H1 (cell line): Measurements from ENCODE around the gene CFAP44. TPM values are rescaled to one million over a fixed set of nuclear protein-coding genes. Genes with fewer than 3 reads are reported as not detected.

Source experiments
- CTCF ChIA-PET: fragments of 300-600 bp; sonication (Branson Sonifier 250); formaldehyde crosslinking; loops from one replicate; lab custom pipeline; 2021; ENCODE audit not compliant: partially characterized antibody; lab: Charles Lee
- POLR2A ChIA-PET: fragments of 300-600 bp; sonication (Branson Sonifier 250); formaldehyde crosslinking; loops from one replicate; lab custom pipeline; 2021; ENCODE audit warnings: inconsistent platforms; ENCODE audit not compliant: partially characterized antibody; lab: Charles Lee
- DNase-seq, 2 experiments: peaks; one replicate each; pipeline versions ENCODE4 v3.0.0 to v3.0.0-alpha.2; 2010 to 2022; ENCODE audit warnings: low spot score in 2 of 2, low read depth in 1 of 2, mixed read lengths in 1 of 2
- FAIRE-seq: peaks from 2 replicates; lab custom pipeline; 2011; peaks lifted over from hg19 to GRCh38; lab: Jason Lieb, UNC
- H2AFZ ChIP-seq: 2 replicates; pipeline ENCODE4 v1.8.1; 2012; ENCODE audit warnings: low read length, inconsistent platforms
- H2AK5ac ChIP-seq: 2 replicates; pipeline ENCODE4 v1.6.1; 2013; ENCODE audit warnings: low read depth, low read length
- H2BK120ac ChIP-seq: replicated peaks from 2 replicates; pipeline ENCODE3; 2013; ENCODE audit warnings: low read depth, low read length, inconsistent platforms
- H2BK12ac ChIP-seq: 2 replicates; pipeline ENCODE4 v1.6.1; 2013; ENCODE audit warnings: low read depth, low read length
- H2BK15ac ChIP-seq: 2 replicates; pipeline ENCODE4 v1.6.1; 2013; ENCODE audit warnings: low read length
- H2BK20ac ChIP-seq: 2 replicates; pipeline ENCODE4 v1.6.1; 2013; ENCODE audit warnings: low read length
- H2BK5ac ChIP-seq: 2 replicates; pipeline ENCODE4 v1.6.1; 2013; ENCODE audit warnings: low read depth, low read length
- H3K14ac ChIP-seq: 2 replicates; pipeline ENCODE4 v1.6.1; 2013; ENCODE audit warnings: inconsistent platforms; ENCODE audit not compliant: insufficient read length
- H3K18ac ChIP-seq: 2 replicates; pipeline ENCODE4 v1.6.1; 2013; ENCODE audit warnings: low read length; ENCODE audit errors: extremely low read depth
- H3K23ac ChIP-seq: 2 replicates; pipeline ENCODE4 v1.6.1; 2013; ENCODE audit warnings: inconsistent platforms; ENCODE audit not compliant: insufficient read length
- H3K23me2 ChIP-seq: 2 replicates; pipeline ENCODE4 v1.6.1; 2013; ENCODE audit warnings: low read depth, low read length
- H3K27ac ChIP-seq: 2 replicates; pipeline ENCODE4 v1.6.1; 2011; ENCODE audit warnings: low read depth, low read length, inconsistent platforms
- H3K27me3 ChIP-seq, 4 experiments: replicated peaks in 1 of 4; 1 replicate in 1 of 4; 2 replicates in 3 of 4; pipeline versions ENCODE4 v1.6.1 to v1.8.1; 2011 to 2013; ENCODE audit warnings: low read length in 3 of 4, mild to moderate bottlenecking in 3 of 4, inconsistent platforms in 2 of 4, mixed read lengths in 2 of 4, moderate library complexity in 1 of 4; ENCODE audit not compliant: control insufficient read depth in 3 of 4, insufficient read depth in 3 of 4; ENCODE audit errors: extremely low read depth in 1 of 4
- H3K36me3 ChIP-seq, 4 experiments: 2 replicates each; pipeline versions ENCODE4 v1.6.1 to v1.8.1; 2011 to 2013; ENCODE audit warnings: mild to moderate bottlenecking in 4 of 4, low read length in 3 of 4, moderate library complexity in 2 of 4, control low read depth in 1 of 4, inconsistent platforms in 1 of 4; ENCODE audit not compliant: insufficient read depth in 4 of 4, control insufficient read depth in 2 of 4
- H3K4ac ChIP-seq: replicated peaks from 2 replicates; pipeline ENCODE3; 2013; ENCODE audit warnings: low read length, low read depth, mixed read lengths, inconsistent platforms; ENCODE audit not compliant: insufficient read length
- H3K4me1 ChIP-seq, 4 experiments: replicated peaks in 1 of 4; 1 replicate in 1 of 4; 2 replicates in 3 of 4; pipeline versions ENCODE4 v1.6.1 to v1.8.1; 2011 to 2013; ENCODE audit warnings: low read length in 3 of 4, inconsistent platforms in 2 of 4, mixed read lengths in 1 of 4; ENCODE audit not compliant: insufficient read depth in 4 of 4, control insufficient read depth in 3 of 4
- H3K4me2 ChIP-seq, 2 experiments: 2 replicates each; pipeline versions ENCODE4 v1.6.1 to v1.8.1; 2011 to 2013; ENCODE audit warnings: low read depth in 2 of 2, low read length in 2 of 2, control low read depth in 1 of 2, inconsistent platforms in 1 of 2, mild to moderate bottlenecking in 1 of 2; ENCODE audit not compliant: insufficient read depth in 1 of 2
- H3K4me3 ChIP-seq, 4 experiments: fragments of 200-600, 300-600 bp in 1 of 4; sonication (generic), shearing (Covaris generic), sonication (Bioruptor Twin) in 1 of 4; 2 replicates each; pipeline versions ENCODE4 v1.5.1 to v1.8.1; 2011 to 2016; ENCODE audit warnings: low read length in 4 of 4, low read depth in 3 of 4, control low read depth in 2 of 4, inconsistent platforms in 2 of 4, mild to moderate bottlenecking in 2 of 4, mixed read lengths in 1 of 4, moderate library complexity in 1 of 4; ENCODE audit not compliant: insufficient read depth in 2 of 4; ENCODE audit errors: extremely low read depth in 1 of 4
- H3K56ac ChIP-seq: replicated peaks from 2 replicates; pipeline ENCODE3; 2013; ENCODE audit warnings: low read depth, mild to moderate bottlenecking, mixed read lengths, low read length, inconsistent platforms; ENCODE audit not compliant: insufficient read length
- H3K79me1 ChIP-seq: 2 replicates; pipeline ENCODE4 v1.6.1; 2013; ENCODE audit warnings: low read depth, low read length, control low read depth
- H3K79me2 ChIP-seq, 2 experiments: 2 replicates each; pipeline versions ENCODE4 v1.6.1 to v1.8.1; 2012 to 2013; ENCODE audit warnings: low read length in 2 of 2, mild to moderate bottlenecking in 2 of 2, inconsistent platforms in 1 of 2; ENCODE audit not compliant: insufficient read depth in 2 of 2, control insufficient read depth in 1 of 2
- H3K9ac ChIP-seq, 4 experiments: replicated peaks in 1 of 4; 1 replicate in 1 of 4; 2 replicates in 3 of 4; pipeline versions ENCODE4 v1.6.1 to v1.8.1; 2011 to 2013; ENCODE audit warnings: low read depth in 3 of 4, low read length in 3 of 4, control low read depth in 2 of 4, mild to moderate bottlenecking in 2 of 4, moderate library complexity in 2 of 4, inconsistent platforms in 1 of 4; ENCODE audit errors: extremely low read depth in 1 of 4
- H3K9me3 ChIP-seq, 2 experiments: 2 replicates each; pipeline versions ENCODE4 v1.6.1 to v1.8.1; 2012 to 2013; ENCODE audit warnings: mild to moderate bottlenecking in 2 of 2, moderate library complexity in 2 of 2, control low read depth in 1 of 2, inconsistent platforms in 1 of 2, low read depth in 1 of 2, low read length in 1 of 2, mixed read lengths in 1 of 2; ENCODE audit not compliant: insufficient read depth in 2 of 2
- H4K20me1 ChIP-seq, 2 experiments: replicated peaks in 1 of 2; 2 replicates each; pipeline versions ENCODE3 to v1.8.1; 2011 to 2013; ENCODE audit warnings: inconsistent platforms in 2 of 2, low read length in 2 of 2, mild to moderate bottlenecking in 1 of 2; ENCODE audit not compliant: insufficient read depth in 2 of 2, control insufficient read depth in 1 of 2
- H4K5ac ChIP-seq: 2 replicates; pipeline ENCODE4 v1.6.1; 2013; ENCODE audit warnings: low read length, low read depth, mixed read lengths, inconsistent platforms; ENCODE audit not compliant: insufficient read length
- H4K8ac ChIP-seq: 2 replicates; pipeline ENCODE4 v1.8.0; 2013; ENCODE audit warnings: mild to moderate bottlenecking, moderate library complexity, low read length, inconsistent platforms; ENCODE audit not compliant: insufficient read depth; ENCODE audit errors: extremely low read depth
- H4K91ac ChIP-seq: replicated peaks from 2 replicates; pipeline ENCODE3; 2013; ENCODE audit warnings: low read length, mixed read lengths, inconsistent platforms; ENCODE audit not compliant: insufficient read length
- BRCA1 ChIP-seq: IDR thresholded peaks from 2 replicates; pipeline ENCODE4 v1.6.1; 2012; ENCODE audit warnings: low read depth, low read length, improper control_type of control experiment
- CHD2 ChIP-seq: IDR thresholded peaks from 2 replicates; pipeline ENCODE4 v1.6.1; 2012; ENCODE audit warnings: low read length, improper control_type of control experiment
- E2F6 ChIP-seq: IDR thresholded peaks from 2 replicates; pipeline ENCODE4 v1.6.1; 2012; ENCODE audit warnings: inconsistent platforms
- EZH2 ChIP-seq: fragments of 200-600 bp; sonication (generic); IDR thresholded peaks from 2 replicates; pipeline ENCODE4 v1.7.1; 2012; ENCODE audit warnings: low read depth, mild to moderate bottlenecking, moderate library complexity, low read length, inconsistent platforms; ENCODE audit not compliant: severe bottlenecking
- HDAC6 ChIP-seq: IDR thresholded peaks from one replicate; pipeline ENCODE4 v1.7.1; 2012; ENCODE audit warnings: low read depth, mild to moderate bottlenecking, inconsistent platforms, low read length, moderate library complexity
- KDM4A ChIP-seq: IDR thresholded peaks from one replicate; pipeline ENCODE4 v1.7.1; 2012; ENCODE audit warnings: low read depth, mild to moderate bottlenecking, moderate library complexity, low read length, inconsistent platforms; ENCODE audit not compliant: severe bottlenecking
- NRF1 ChIP-seq: IDR thresholded peaks from 2 replicates; pipeline ENCODE4 v1.6.1; 2011; ENCODE audit warnings: mild to moderate bottlenecking, low read depth, low read length, improper control_type of control experiment
- SIN3A ChIP-seq, 2 experiments: IDR thresholded peaks in 1 of 2; conservative IDR thresholded peaks in 1 of 2; 2 replicates each; pipeline ENCODE4 v1.6.1; 2011 to 2012; ENCODE audit warnings: low read length in 2 of 2, improper control_type of control experiment in 1 of 2, low read depth in 1 of 2, mild to moderate bottlenecking in 1 of 2
- SIX5 ChIP-seq: IDR thresholded peaks from 2 replicates; pipeline ENCODE4 v1.6.1; 2011; ENCODE audit warnings: mild to moderate bottlenecking, low read depth, low read length
- SUZ12 ChIP-seq: fragments of 200-600 bp; sonication (generic); IDR thresholded peaks from 2 replicates; pipeline ENCODE4 v1.6.1; 2012; ENCODE audit warnings: mild to moderate bottlenecking, inconsistent platforms, low read length, moderate library complexity, mixed read lengths
- USF2 ChIP-seq: IDR thresholded peaks from 2 replicates; pipeline ENCODE4 v1.6.1; 2011; ENCODE audit warnings: low read length, improper control_type of control experiment
- YY1 ChIP-seq: IDR thresholded peaks from 2 replicates; pipeline ENCODE4 v1.6.1; 2011; ENCODE audit warnings: low read depth, mild to moderate bottlenecking, low read length
- WGBS, 2 experiments: shearing (Covaris generic) in 1 of 2; methylation state at CpG; one replicate each; pipeline versions ENCODE4 v1.1.6 to v1.1.7; 2013 to 2015; ENCODE audit warnings: low lambda C conversion rate in 2 of 2, mixed read lengths in 2 of 2, inconsistent platforms in 1 of 2, low coverage in 1 of 2, missing lambda C conversion rate in 1 of 2; ENCODE audit not compliant: insufficient replicate concordance in 2 of 2, insufficient coverage in 1 of 2, insufficient read length in 1 of 2; ENCODE audit errors: extremely low coverage in 1 of 2, missing lambda C conversion rate in 1 of 2; 5-methylcytosine and 5-hydroxymethylcytosine counted together
- polyA plus RNA-seq, 7 experiments: library from polyadenylated mRNA; depleted of rRNA in 3 of 7; stranded (reverse) in 5 of 7; unstranded in 2 of 7; fragments of >200 nt in 5 of 7; fragments of 200-250 nt in 2 of 7; gene quantifications; 1 replicate in 5 of 7; 2 replicates in 1 of 7; 4 replicates in 1 of 7; pipeline versions ENCODE4 v1.2.1 to v1.2.3, GENCODE V29; 2011 to 2013; ENCODE audit warnings: missing spikeins in 2 of 7, mixed read lengths in 2 of 7
- total RNA-seq: library from RNA; stranded (reverse); fragmentation: NEBNext Ultra II Directional; extraction: Animal tissue kit (Norgen Biotek cat#: 25700); gene quantifications from 2 replicates; pipeline ENCODE4 v1.2.1, GENCODE V29; 2021

CFAP44 gene
- total and polyA plus RNA-seq, 2 of the 8 experiments (the other 6 are each of a cell fraction or from before 2014, with no cell fraction given) = 0.45 to 0.60 TPM

GRCh38 chr3:113437411-113437810 is 3.9 kb downstream of the CFAP44 start:
- 86% methylated on average over 3 of the region's 3 CpGs; no CpG with 5 or more reads in 1 of the 2 experiments for WGBS, 2 experiments
- TF ChIP-seq SUZ12 (no peak), EZH2 (no peak), HDAC6 (no peak), SIN3A (conservative IDR thresholded peaks at IDR 0.05 in 1 of 2, IDR thresholded peaks at IDR 0.05 in 1 of 2; ENCODE audit: low read depth in 1 of 2, low read length in 2 of 2) (no peak), YY1 (no peak), USF2 (no peak), E2F6 (no peak), SIX5 (no peak), KDM4A (no peak), CHD2 (no peak), NRF1 (no peak), BRCA1 (no peak)

More at GRCh38 chr3:113437411-113437810, 3.9 kb downstream of the CFAP44 start:
- no peak overlapping the region for H2BK12ac ChIP-seq
- no peak overlapping the region for H3K14ac ChIP-seq
- POLR2A ChIA-PET = no interaction called here
- H3K36me3 ChIP-seq = no peaks in the 10 kb centered on the region
- H3K27me3 ChIP-seq = no peaks in the 10 kb centered on the region
- H2BK15ac ChIP-seq = no peak overlapping the region
- H4K91ac ChIP-seq = no peak overlapping the region
- no peak overlapping the region for H4K5ac ChIP-seq
- no peak overlapping the region for H3K9ac ChIP-seq
- CTCF ChIA-PET = no interaction called here
- peaks cover 0 to 3% (median under 1%) of the 10 kb centered on the region in 4 experiments; a peak in 2 of 7 replicates for H3K4me1 ChIP-seq
- no peaks in the 10 kb centered on the region for H4K20me1 ChIP-seq
- H2BK120ac ChIP-seq = no peak overlapping the region
- no peaks in the 10 kb centered on the region for H3K79me2 ChIP-seq
- no peak overlapping the region for H3K4me3 ChIP-seq
- no peak overlapping the region for H2AFZ ChIP-seq
- H2AK5ac ChIP-seq = no peak overlapping the region
- no peak overlapping the region for H2BK20ac ChIP-seq
- FAIRE-seq (no peak), DNase-seq (no peak)
- H3K56ac ChIP-seq = no peak overlapping the region
- H3K23ac ChIP-seq = no peak overlapping the region
- H3K18ac ChIP-seq = no peak overlapping the region
- no peak overlapping the region for H3K4me2 ChIP-seq
- H2BK5ac ChIP-seq = no peak overlapping the region
- H3K79me1 ChIP-seq = no peaks in the 10 kb centered on the region
- H4K8ac ChIP-seq = no peak overlapping the region
- peaks cover 2% of the 10 kb centered on the region; the same call in 1 of the 2 replicates for H3K23me2 ChIP-seq
- H3K9me3 ChIP-seq = no peaks in the 10 kb centered on the region
- H3K27ac ChIP-seq = no peak overlapping the region
- H3K4ac ChIP-seq = no peak overlapping the region
